GM18498 (cell line): ENCODE data around the gene GTF3C4.

Source experiments
- ATAC-seq: cut with Tn5 transposase; IDR thresholded peaks from one replicate; pipeline ENCODE4 v1.9.1; 2021; ENCODE audit warnings: mild to moderate bottlenecking, moderate library complexity; ENCODE audit not compliant: unreplicated experiment

Gene GTF3C4

GRCh38 chr9:132730054-132731033 lies 60.1 kb downstream of the GTF3C4 start:
- ATAC-seq: no peak

- ATAC-seq: no peak
These were observed 61.0 kb downstream of the GTF3C4 start for GRCh38 chr9:132731230-132731629.

- no peak for ATAC-seq
These were observed 62.3 kb downstream of the GTF3C4 start for GRCh38 chr9:132732326-132733259.

GRCh38 chr9:132733260-132733815 lies 63.1 kb downstream of the GTF3C4 start:
- ATAC-seq: no peak

- no peak for ATAC-seq
These were observed 69.5 kb downstream of the GTF3C4 start for GRCh38 chr9:132739710-132740310.

GRCh38 chr9:132740526-132741309 lies 70.5 kb downstream of the GTF3C4 start:
- ATAC-seq: no peak

- no peak for ATAC-seq
These were observed 72.6 kb downstream of the GTF3C4 start for GRCh38 chr9:132742821-132743311.

- no peak for ATAC-seq
These were observed 73.7 kb downstream of the GTF3C4 start for GRCh38 chr9:132743931-132744479.
